H1 (cell line): ENCODE results near the gene DEFB123. TPM values are rescaled to one million over a fixed set of nuclear protein-coding genes. Genes with fewer than 3 reads are reported as not detected.

Experiments used
- CTCF ChIA-PET: fragments of 300-600 bp; sonication (Branson Sonifier 250); formaldehyde crosslinking; loops from one replicate; lab custom pipeline; 2021; ENCODE audit not compliant: partially characterized antibody; lab: Charles Lee
- POLR2A ChIA-PET: fragments of 300-600 bp; sonication (Branson Sonifier 250); formaldehyde crosslinking; loops from one replicate; lab custom pipeline; 2021; ENCODE audit warnings: inconsistent platforms; ENCODE audit not compliant: partially characterized antibody; lab: Charles Lee
- DNase-seq, 2 experiments: peaks; one replicate each; pipeline versions ENCODE4 v3.0.0 to v3.0.0-alpha.2; 2010 to 2022; ENCODE audit warnings: low spot score in 2 of 2, low read depth in 1 of 2, mixed read lengths in 1 of 2
- FAIRE-seq: peaks from 2 replicates; lab custom pipeline; 2011; peaks lifted over from hg19 to GRCh38; lab: Jason Lieb, UNC
- H2AFZ ChIP-seq: 2 replicates; pipeline ENCODE4 v1.8.1; 2012; ENCODE audit warnings: low read length, inconsistent platforms
- H2AK5ac ChIP-seq: 2 replicates; pipeline ENCODE4 v1.6.1; 2013; ENCODE audit warnings: low read depth, low read length
- H2BK120ac ChIP-seq: replicated peaks from 2 replicates; pipeline ENCODE3; 2013; ENCODE audit warnings: low read depth, low read length, inconsistent platforms
- H2BK12ac ChIP-seq: 2 replicates; pipeline ENCODE4 v1.6.1; 2013; ENCODE audit warnings: low read depth, low read length
- H2BK15ac ChIP-seq: 2 replicates; pipeline ENCODE4 v1.6.1; 2013; ENCODE audit warnings: low read length
- H2BK20ac ChIP-seq: 2 replicates; pipeline ENCODE4 v1.6.1; 2013; ENCODE audit warnings: low read length
- H2BK5ac ChIP-seq: 2 replicates; pipeline ENCODE4 v1.6.1; 2013; ENCODE audit warnings: low read depth, low read length
- H3K14ac ChIP-seq: 2 replicates; pipeline ENCODE4 v1.6.1; 2013; ENCODE audit warnings: inconsistent platforms; ENCODE audit not compliant: insufficient read length
- H3K18ac ChIP-seq: 2 replicates; pipeline ENCODE4 v1.6.1; 2013; ENCODE audit warnings: low read length; ENCODE audit errors: extremely low read depth
- H3K23ac ChIP-seq: 2 replicates; pipeline ENCODE4 v1.6.1; 2013; ENCODE audit warnings: inconsistent platforms; ENCODE audit not compliant: insufficient read length
- H3K23me2 ChIP-seq: 2 replicates; pipeline ENCODE4 v1.6.1; 2013; ENCODE audit warnings: low read depth, low read length
- H3K27ac ChIP-seq: 2 replicates; pipeline ENCODE4 v1.6.1; 2011; ENCODE audit warnings: low read depth, low read length, inconsistent platforms
- H3K27me3 ChIP-seq, 4 experiments: replicated peaks in 1 of 4; 1 replicate in 1 of 4; 2 replicates in 3 of 4; pipeline versions ENCODE4 v1.6.1 to v1.8.1; 2011 to 2013; ENCODE audit warnings: low read length in 3 of 4, mild to moderate bottlenecking in 3 of 4, inconsistent platforms in 2 of 4, mixed read lengths in 2 of 4, moderate library complexity in 1 of 4; ENCODE audit not compliant: control insufficient read depth in 3 of 4, insufficient read depth in 3 of 4; ENCODE audit errors: extremely low read depth in 1 of 4
- H3K36me3 ChIP-seq, 4 experiments: 2 replicates each; pipeline versions ENCODE4 v1.6.1 to v1.8.1; 2011 to 2013; ENCODE audit warnings: mild to moderate bottlenecking in 4 of 4, low read length in 3 of 4, moderate library complexity in 2 of 4, control low read depth in 1 of 4, inconsistent platforms in 1 of 4; ENCODE audit not compliant: insufficient read depth in 4 of 4, control insufficient read depth in 2 of 4
- H3K4ac ChIP-seq: replicated peaks from 2 replicates; pipeline ENCODE3; 2013; ENCODE audit warnings: low read length, low read depth, mixed read lengths, inconsistent platforms; ENCODE audit not compliant: insufficient read length
- H3K4me1 ChIP-seq, 4 experiments: replicated peaks in 1 of 4; 1 replicate in 1 of 4; 2 replicates in 3 of 4; pipeline versions ENCODE4 v1.6.1 to v1.8.1; 2011 to 2013; ENCODE audit warnings: low read length in 3 of 4, inconsistent platforms in 2 of 4, mixed read lengths in 1 of 4; ENCODE audit not compliant: insufficient read depth in 4 of 4, control insufficient read depth in 3 of 4
- H3K4me2 ChIP-seq, 2 experiments: 2 replicates each; pipeline versions ENCODE4 v1.6.1 to v1.8.1; 2011 to 2013; ENCODE audit warnings: low read depth in 2 of 2, low read length in 2 of 2, control low read depth in 1 of 2, inconsistent platforms in 1 of 2, mild to moderate bottlenecking in 1 of 2; ENCODE audit not compliant: insufficient read depth in 1 of 2
- H3K4me3 ChIP-seq, 4 experiments: fragments of 200-600, 300-600 bp in 1 of 4; sonication (generic), shearing (Covaris generic), sonication (Bioruptor Twin) in 1 of 4; 2 replicates each; pipeline versions ENCODE4 v1.5.1 to v1.8.1; 2011 to 2016; ENCODE audit warnings: low read length in 4 of 4, low read depth in 3 of 4, control low read depth in 2 of 4, inconsistent platforms in 2 of 4, mild to moderate bottlenecking in 2 of 4, mixed read lengths in 1 of 4, moderate library complexity in 1 of 4; ENCODE audit not compliant: insufficient read depth in 2 of 4; ENCODE audit errors: extremely low read depth in 1 of 4
- H3K56ac ChIP-seq: replicated peaks from 2 replicates; pipeline ENCODE3; 2013; ENCODE audit warnings: low read depth, mild to moderate bottlenecking, mixed read lengths, low read length, inconsistent platforms; ENCODE audit not compliant: insufficient read length
- H3K79me1 ChIP-seq: 2 replicates; pipeline ENCODE4 v1.6.1; 2013; ENCODE audit warnings: low read depth, low read length, control low read depth
- H3K79me2 ChIP-seq, 2 experiments: 2 replicates each; pipeline versions ENCODE4 v1.6.1 to v1.8.1; 2012 to 2013; ENCODE audit warnings: low read length in 2 of 2, mild to moderate bottlenecking in 2 of 2, inconsistent platforms in 1 of 2; ENCODE audit not compliant: insufficient read depth in 2 of 2, control insufficient read depth in 1 of 2
- H3K9ac ChIP-seq, 4 experiments: replicated peaks in 1 of 4; 1 replicate in 1 of 4; 2 replicates in 3 of 4; pipeline versions ENCODE4 v1.6.1 to v1.8.1; 2011 to 2013; ENCODE audit warnings: low read depth in 3 of 4, low read length in 3 of 4, control low read depth in 2 of 4, mild to moderate bottlenecking in 2 of 4, moderate library complexity in 2 of 4, inconsistent platforms in 1 of 4; ENCODE audit errors: extremely low read depth in 1 of 4
- H3K9me3 ChIP-seq, 2 experiments: 2 replicates each; pipeline versions ENCODE4 v1.6.1 to v1.8.1; 2012 to 2013; ENCODE audit warnings: mild to moderate bottlenecking in 2 of 2, moderate library complexity in 2 of 2, control low read depth in 1 of 2, inconsistent platforms in 1 of 2, low read depth in 1 of 2, low read length in 1 of 2, mixed read lengths in 1 of 2; ENCODE audit not compliant: insufficient read depth in 2 of 2
- H4K20me1 ChIP-seq, 2 experiments: replicated peaks in 1 of 2; 2 replicates each; pipeline versions ENCODE3 to v1.8.1; 2011 to 2013; ENCODE audit warnings: inconsistent platforms in 2 of 2, low read length in 2 of 2, mild to moderate bottlenecking in 1 of 2; ENCODE audit not compliant: insufficient read depth in 2 of 2, control insufficient read depth in 1 of 2
- H4K5ac ChIP-seq: 2 replicates; pipeline ENCODE4 v1.6.1; 2013; ENCODE audit warnings: low read length, low read depth, mixed read lengths, inconsistent platforms; ENCODE audit not compliant: insufficient read length
- H4K8ac ChIP-seq: 2 replicates; pipeline ENCODE4 v1.8.0; 2013; ENCODE audit warnings: mild to moderate bottlenecking, moderate library complexity, low read length, inconsistent platforms; ENCODE audit not compliant: insufficient read depth; ENCODE audit errors: extremely low read depth
- H4K91ac ChIP-seq: replicated peaks from 2 replicates; pipeline ENCODE3; 2013; ENCODE audit warnings: low read length, mixed read lengths, inconsistent platforms; ENCODE audit not compliant: insufficient read length
- ATF2 ChIP-seq: IDR thresholded peaks from 2 replicates; pipeline ENCODE4 v1.6.1; 2012; ENCODE audit warnings: low read length, inconsistent platforms
- BRCA1 ChIP-seq: IDR thresholded peaks from 2 replicates; pipeline ENCODE4 v1.6.1; 2012; ENCODE audit warnings: low read depth, low read length, improper control_type of control experiment
- CBX5 ChIP-seq: fragments of 300-800, 300-1000 bp; sonication (generic); IDR thresholded peaks from 2 replicates; pipeline ENCODE4 v1.7.1; 2016; ENCODE audit warnings: antibody characterized with exemption, low read length, low read depth
- CHD1 ChIP-seq: IDR thresholded peaks from 2 replicates; pipeline ENCODE4 v1.6.1; 2012; ENCODE audit warnings: low read depth, low read length, improper control_type of control experiment
- EP300 ChIP-seq, 2 experiments: IDR thresholded peaks; 1 replicate in 1 of 2; 2 replicates in 1 of 2; pipeline ENCODE4 v1.6.1; 2011 to 2012; ENCODE audit warnings: low read depth in 2 of 2, low read length in 2 of 2, mild to moderate bottlenecking in 2 of 2, borderline replicate concordance in 1 of 2, inconsistent platforms in 1 of 2, moderate library complexity in 1 of 2
- NRF1 ChIP-seq: IDR thresholded peaks from 2 replicates; pipeline ENCODE4 v1.6.1; 2011; ENCODE audit warnings: mild to moderate bottlenecking, low read depth, low read length, improper control_type of control experiment
- POLR2AphosphoS5 ChIP-seq: IDR thresholded peaks from 2 replicates; pipeline ENCODE4 v1.6.1; 2011; ENCODE audit warnings: low read depth, low read length
- RAD21 ChIP-seq, 2 experiments: IDR thresholded peaks in 1 of 2; conservative IDR thresholded peaks in 1 of 2; 2 replicates each; pipeline ENCODE4 v1.6.1; 2011; ENCODE audit warnings: low read depth in 2 of 2, low read length in 2 of 2, improper control_type of control experiment in 1 of 2, inconsistent platforms in 1 of 2, mild to moderate bottlenecking in 1 of 2, moderate library complexity in 1 of 2
- RNF2 ChIP-seq: fragments of 200-900, 300-1000 bp; sonication (generic); IDR thresholded peaks from 2 replicates; pipeline ENCODE4 v1.7.1; 2016; ENCODE audit warnings: borderline replicate concordance, low read depth, mild to moderate bottlenecking, antibody characterized with exemption, low read length; ENCODE audit not compliant: poor library complexity, severe bottlenecking; ENCODE audit errors: missing control alignments
- RXRA ChIP-seq: IDR thresholded peaks from 2 replicates; pipeline ENCODE4 v1.6.1; 2011; ENCODE audit warnings: low read depth, mild to moderate bottlenecking, low read length, moderate library complexity; ENCODE audit not compliant: insufficient read depth
- TAF7 ChIP-seq: optimal IDR thresholded peaks from 2 replicates; pipeline ENCODE3; 2011; ENCODE audit warnings: low read depth, mild to moderate bottlenecking, inconsistent platforms, low read length, moderate library complexity, borderline replicate concordance
- YY1 ChIP-seq: IDR thresholded peaks from 2 replicates; pipeline ENCODE4 v1.6.1; 2011; ENCODE audit warnings: low read depth, mild to moderate bottlenecking, low read length
- WGBS, 2 experiments: shearing (Covaris generic) in 1 of 2; methylation state at CpG; one replicate each; pipeline versions ENCODE4 v1.1.6 to v1.1.7; 2013 to 2015; ENCODE audit warnings: low lambda C conversion rate in 2 of 2, mixed read lengths in 2 of 2, inconsistent platforms in 1 of 2, low coverage in 1 of 2, missing lambda C conversion rate in 1 of 2; ENCODE audit not compliant: insufficient replicate concordance in 2 of 2, insufficient coverage in 1 of 2, insufficient read length in 1 of 2; ENCODE audit errors: extremely low coverage in 1 of 2, missing lambda C conversion rate in 1 of 2; 5-methylcytosine and 5-hydroxymethylcytosine counted together
- polyA plus RNA-seq, 7 experiments: library from polyadenylated mRNA; depleted of rRNA in 3 of 7; stranded (reverse) in 5 of 7; unstranded in 2 of 7; fragments of >200 nt in 5 of 7; fragments of 200-250 nt in 2 of 7; gene quantifications; 1 replicate in 5 of 7; 2 replicates in 1 of 7; 4 replicates in 1 of 7; pipeline versions ENCODE4 v1.2.1 to v1.2.3, GENCODE V29; 2011 to 2013; ENCODE audit warnings: missing spikeins in 2 of 7, mixed read lengths in 2 of 7
- total RNA-seq: library from RNA; stranded (reverse); fragmentation: NEBNext Ultra II Directional; extraction: Animal tissue kit (Norgen Biotek cat#: 25700); gene quantifications from 2 replicates; pipeline ENCODE4 v1.2.1, GENCODE V29; 2021

Gene DEFB123
- total and polyA plus RNA-seq, 2 of the 8 experiments (the other 6 are each of a cell fraction or from before 2014, with no cell fraction given): not detected

GRCh38 chr20:31418307-31418706 lies 22.1 kb upstream of the DEFB123 start:
- no peaks in the 10 kb centered on the region for H3K23me2 ChIP-seq
- DNase-seq: no peak
- no peak for TF ChIP-seq YY1
- TF ChIP-seq RNF2: no peak
- TF ChIP-seq NRF1: no peak
- no peak for TF ChIP-seq RAD21 (IDR thresholded peaks at IDR 0.05 in 1 of 2, conservative IDR thresholded peaks at IDR 0.05 in 1 of 2; ENCODE audit: low read depth in 2 of 2, low read length in 2 of 2)
- TF ChIP-seq ATF2: no peak
- TF ChIP-seq POLR2AphosphoS5: no peak
- no peak for TF ChIP-seq EP300 (IDR thresholded peaks at IDR 0.05; ENCODE audit: borderline replicate concordance in 1 of 2, low read depth in 2 of 2, low read length in 2 of 2)
- no peak for TF ChIP-seq CBX5
- no peak for TF ChIP-seq RXRA
- no peak for TF ChIP-seq BRCA1
- no peak for TF ChIP-seq CHD1
- TF ChIP-seq TAF7: no peak
- TF ChIP-seq, all 59 proteins: peak for 0
- no peak overlapping the region for H2BK12ac ChIP-seq
- POLR2A ChIA-PET: no interaction called here
- H3K27ac ChIP-seq: no peak overlapping the region
- H4K20me1 ChIP-seq: no peaks in the 10 kb centered on the region
- H2BK120ac ChIP-seq: no peak overlapping the region
- H2BK15ac ChIP-seq: no peak overlapping the region
- FAIRE-seq: no peak
- H3K14ac ChIP-seq: no peak overlapping the region
- H3K4ac ChIP-seq: no peak overlapping the region
- no peaks in the 10 kb centered on the region for H3K79me2 ChIP-seq
- no peak overlapping the region for H3K23ac ChIP-seq
- no peak overlapping the region for H4K8ac ChIP-seq
- no peak overlapping the region for H3K18ac ChIP-seq
- no peak overlapping the region for H3K4me2 ChIP-seq
- H2AK5ac ChIP-seq: no peak overlapping the region
- CTCF ChIA-PET: no interaction called here
- H3K56ac ChIP-seq: no peak overlapping the region
- H2AFZ ChIP-seq: no peak overlapping the region
- H3K27me3 ChIP-seq: no peaks in the 10 kb centered on the region
- no peak overlapping the region for H2BK20ac ChIP-seq
- no peaks in the 10 kb centered on the region for H3K79me1 ChIP-seq
- no peaks in the 10 kb centered on the region for H3K4me1 ChIP-seq
- WGBS, 2 experiments: 73% methylated on average over 7 of the region's 7 CpGs; no CpG with 5 or more reads in 1 of the 2 experiments
- no peak overlapping the region for H3K9ac ChIP-seq
- no peak overlapping the region for H2BK5ac ChIP-seq
- H3K4me3 ChIP-seq: no peak overlapping the region
- H4K5ac ChIP-seq: no peak overlapping the region
- H3K36me3 ChIP-seq: no peaks in the 10 kb centered on the region; a peak in 1 of 8 replicates
- H4K91ac ChIP-seq: no peak overlapping the region
- H3K9me3 ChIP-seq: peaks cover 54 to 71% of the 10 kb centered on the region in 2 experiments
